ENCODE results near the gene CFTR. TPM values are rescaled to one million over a fixed set of nuclear protein-coding genes. Genes with fewer than 3 reads are reported as not detected.

Gene CFTR
- total and polyA plus RNA-seq, 3 donors from 2014 or later = 5.1 to 6.9 (median 5.1) TPM

- no peak overlapping the region for H3K4me3 ChIP-seq
- DNase-seq = no peak
- no peak for TF ChIP-seq CTCF (IDR thresholded peaks at IDR 0.05)
- TF ChIP-seq POLR2A (IDR thresholded peaks at IDR 0.05) = no peak
- intact Hi-C loops (cut with DNase I; ENCODE audit: low total_unique reads) = no loop called here
- no peaks in the 10 kb centered on the region for H3K27me3 ChIP-seq
- no peaks in the 10 kb centered on the region for H3K36me3 ChIP-seq (ENCODE audit: low read depth, missing control alignments)
- no peaks in the 10 kb centered on the region for H3K9me3 ChIP-seq
- no peaks in the 10 kb centered on the region for H3K4me1 ChIP-seq
- H3K27ac ChIP-seq = no peak overlapping the region
Measured at GRCh38 chr7:117659531-117660011, 179.7 kb downstream of the CFTR start.

- intact Hi-C loops (cut with DNase I; ENCODE audit: low total_unique reads) = no loop called here
- Histone ChIP-seq H3K36me3 (ENCODE audit: low read depth, missing control alignments) (no peaks in the 10 kb centered on the region), H3K27me3 (no peaks in the 10 kb centered on the region), H3K27ac (no peak overlapping the region), H3K9me3 (no peaks in the 10 kb centered on the region), H3K4me3 (no peak overlapping the region), H3K4me1 (no peaks in the 10 kb centered on the region)
- WGBS, 2 donors = 77 to 93% methylated on average over 2 of the region's 2 CpGs
- no peak for DNase-seq
- TF ChIP-seq CTCF (IDR thresholded peaks at IDR 0.05) (no peak), POLR2A (IDR thresholded peaks at IDR 0.05) (no peak)
Measured at GRCh38 chr7:117661328-117661727, 181.5 kb downstream of the CFTR start.

- Histone ChIP-seq H3K4me1 (no peaks in the 10 kb centered on the region), H3K4me3 (no peak overlapping the region), H3K27me3 (no peaks in the 10 kb centered on the region), H3K27ac (no peak overlapping the region), H3K36me3 (ENCODE audit: low read depth, missing control alignments) (no peaks in the 10 kb centered on the region), H3K9me3 (no peaks in the 10 kb centered on the region)
- intact Hi-C loops (cut with DNase I; ENCODE audit: low total_unique reads) = no loop called here
- WGBS, 2 donors = 73 to 95% methylated on average over 3 of the region's 3 CpGs
- TF ChIP-seq POLR2A (IDR thresholded peaks at IDR 0.05) = no peak
- TF ChIP-seq CTCF (IDR thresholded peaks at IDR 0.05) = no peak
- DNase-seq = no peak
Measured at GRCh38 chr7:117664047-117664446, 184.2 kb downstream of the CFTR start.

GRCh38 chr7:117665368-117665767, 185.5 kb downstream of the CFTR start:
- intact Hi-C loops (cut with DNase I; ENCODE audit: low total_unique reads) = no loop called here
- Histone ChIP-seq H3K27me3 (no peaks in the 10 kb centered on the region), H3K4me3 (no peak overlapping the region), H3K9me3 (no peaks in the 10 kb centered on the region), H3K4me1 (no peaks in the 10 kb centered on the region), H3K27ac (no peak overlapping the region), H3K36me3 (ENCODE audit: low read depth, missing control alignments) (no peaks in the 10 kb centered on the region)
- DNase-seq = no peak
- TF ChIP-seq CTCF (IDR thresholded peaks at IDR 0.05) (no peak), POLR2A (IDR thresholded peaks at IDR 0.05) (no peak)

GRCh38 chr7:117666031-117666430, 186.2 kb downstream of the CFTR start:
- intact Hi-C loops (cut with DNase I; ENCODE audit: low total_unique reads) = no loop called here
- Histone ChIP-seq H3K27ac (no peak overlapping the region), H3K4me1 (no peaks in the 10 kb centered on the region), H3K4me3 (no peak overlapping the region), H3K27me3 (no peaks in the 10 kb centered on the region), H3K9me3 (no peaks in the 10 kb centered on the region), H3K36me3 (ENCODE audit: low read depth, missing control alignments) (no peaks in the 10 kb centered on the region)
- TF ChIP-seq CTCF (IDR thresholded peaks at IDR 0.05) (no peak), POLR2A (IDR thresholded peaks at IDR 0.05) (no peak)
- DNase-seq = no peak
- 67 to 93% methylated on average over 1 of the region's 1 CpG for WGBS, 2 donors
